ENCODE data around the gene CDH11.

- TF ChIP-seq CTCF (IDR thresholded peaks at IDR 0.05) (no peak), POLR2A (IDR thresholded peaks at IDR 0.05) (no peak)
These were observed 118.2 kb downstream of the CDH11 start for GRCh38 chr16:65003621-65004020.

Measured in breast epithelium (tissue), 3 donors.